CD4-positive, alpha-beta T cell treated with Interleukin-15 for 4 hours (primary cell): ENCODE results near the gene NAALADL2.
"Not testable (repeated sequence)": the region's sequence is repeated elsewhere in the genome, so short reads cannot be mapped to it uniquely, and the experiment has no call there.

ENCODE experiments used
- DNase-seq: peaks from one replicate; pipeline ENCODE4 v3.0.0-alpha.2; 2020; ENCODE audit warnings: low spot score

NAALADL2 gene

DNA sequence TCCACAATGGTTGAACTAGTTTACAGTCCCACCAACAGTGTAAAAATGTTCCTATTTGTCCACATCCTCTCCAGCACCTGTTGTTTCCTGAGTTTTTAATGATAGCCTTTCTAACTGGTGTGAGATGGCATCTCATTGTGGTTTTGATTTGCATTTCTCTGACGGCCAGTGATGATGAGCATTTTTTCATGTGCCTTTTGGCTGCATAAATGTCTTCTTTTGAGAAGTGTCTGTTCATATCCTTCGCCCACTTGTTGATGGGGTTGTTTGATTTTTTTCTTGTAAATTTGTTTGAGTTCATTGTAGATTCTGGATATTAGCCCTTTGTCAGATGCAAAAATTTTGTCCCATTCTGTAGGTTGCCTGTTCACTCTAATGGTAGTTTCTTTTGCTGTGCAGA lies 564.7 kb downstream of the NAALADL2 start:
- not testable (repeated sequence) for DNase-seq

DNA sequence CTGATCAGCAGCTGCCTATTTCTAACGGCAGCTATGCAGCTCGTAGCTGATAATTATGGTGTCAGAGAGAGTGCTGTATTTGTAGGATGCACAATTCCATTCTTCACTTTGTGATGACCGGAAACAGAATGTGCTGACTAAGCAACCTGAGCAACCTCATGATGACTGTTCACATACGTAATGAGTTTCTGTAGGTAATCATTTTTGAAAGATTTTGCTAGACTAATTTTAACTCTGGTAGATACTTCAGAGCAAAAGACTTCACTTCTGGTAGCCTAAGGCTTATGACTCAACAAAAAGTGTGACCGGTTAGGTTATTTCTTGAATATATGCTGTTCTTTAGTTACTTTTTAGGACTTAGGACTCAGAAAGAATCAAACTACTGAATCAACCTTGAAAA lies 567.7 kb downstream of the NAALADL2 start:
- no peak for DNase-seq

GRCh38 chr3:175428466-175428865 lies 569.3 kb downstream of the NAALADL2 start:
- DNase-seq = no peak

DNA sequence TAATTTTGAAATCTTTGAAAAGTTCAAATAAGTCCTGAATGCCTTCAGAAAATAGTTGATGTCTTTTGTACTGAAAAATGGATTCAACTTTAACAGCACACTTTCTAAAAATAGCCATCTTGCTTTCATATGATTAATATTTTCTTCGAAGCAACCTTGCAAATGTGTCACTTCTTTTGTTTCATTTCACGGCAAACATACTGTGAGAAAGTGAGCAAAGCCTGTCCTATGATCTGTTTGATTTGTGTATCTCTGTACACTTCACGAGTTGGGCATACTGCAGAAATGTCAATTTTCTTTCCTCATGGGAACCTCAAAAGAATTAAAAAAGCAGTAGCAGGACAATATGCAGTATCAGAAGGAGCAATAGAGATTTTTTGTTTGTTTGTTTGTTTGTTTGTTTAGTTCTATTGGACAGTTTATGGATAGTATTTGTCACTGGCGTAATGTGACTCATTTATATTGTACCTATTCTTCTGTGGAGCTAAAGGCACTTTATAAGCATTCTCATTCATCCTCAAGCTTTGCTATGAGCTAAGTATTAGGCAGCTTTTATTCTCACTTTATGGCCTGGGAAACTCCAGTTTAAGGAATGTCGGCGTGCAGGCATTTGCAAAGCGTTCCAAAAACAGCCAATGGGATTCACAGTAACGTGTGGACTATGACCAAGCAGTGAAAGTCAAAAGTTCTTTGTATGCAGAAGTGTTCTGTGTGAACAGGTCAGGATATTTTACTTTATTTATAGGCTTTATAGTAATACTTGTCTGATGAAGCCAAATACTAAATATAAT lies 572.0 kb downstream of the NAALADL2 start:
- DNase-seq = no peak

- DNase-seq = no peak
Measured at GRCh38 chr3:175432376-175433025, 573.4 kb downstream of the NAALADL2 start.

DNA sequence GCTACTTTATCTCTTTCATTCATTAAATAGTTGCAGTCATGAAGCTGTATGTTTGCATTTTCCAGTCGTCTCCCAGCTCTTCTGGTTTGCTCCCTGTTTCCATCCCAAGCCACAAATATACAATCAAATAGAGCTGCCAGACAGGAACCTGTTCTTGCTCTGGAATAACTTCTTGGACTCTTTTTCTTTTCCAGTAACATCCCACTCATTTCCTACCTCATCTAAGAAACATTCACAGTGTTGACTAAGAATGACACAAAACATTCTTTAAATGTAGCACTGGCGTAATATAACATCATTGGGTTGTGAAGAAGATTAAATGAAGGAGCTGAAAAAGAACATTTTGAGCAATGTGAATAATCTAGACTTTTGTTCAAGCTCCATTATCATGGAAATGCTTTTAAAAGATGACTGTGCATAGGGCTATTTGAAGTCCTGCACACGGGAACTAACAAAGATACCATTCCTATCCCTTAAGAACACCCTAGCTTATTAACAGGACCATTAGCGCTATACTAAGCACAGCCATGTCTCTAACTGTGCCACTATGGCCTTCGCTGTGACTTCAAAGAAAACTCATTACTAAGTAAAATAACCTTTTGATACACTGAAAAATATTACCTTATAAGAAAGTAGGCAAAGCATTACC lies 574.0 kb downstream of the NAALADL2 start:
- DNase-seq = no peak

DNA sequence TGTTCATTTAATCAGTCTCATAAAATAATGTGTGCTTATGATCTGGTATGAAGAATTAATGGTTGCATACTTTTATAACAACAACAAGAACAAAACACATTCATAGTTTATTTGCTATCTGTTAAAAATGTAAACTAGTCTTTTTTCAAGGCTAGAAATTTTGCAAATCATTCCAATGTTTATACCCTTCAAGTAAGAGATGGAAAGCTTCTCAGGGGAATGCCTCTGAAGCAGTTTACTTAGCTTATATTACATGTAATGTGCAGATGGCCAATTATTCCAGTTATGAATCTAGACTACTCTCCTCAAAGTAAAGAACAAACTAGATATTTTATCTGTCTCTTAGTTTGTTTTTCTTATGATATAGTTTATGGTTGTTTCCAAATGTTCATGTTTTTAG lies 575.4 kb downstream of the NAALADL2 start:
- no peak for DNase-seq

GRCh38 chr3:175443682-175444081 lies 584.5 kb downstream of the NAALADL2 start:
- no peak for DNase-seq

- no peak for DNase-seq
Measured at GRCh38 chr3:175445741-175446140, 586.6 kb downstream of the NAALADL2 start.

DNA sequence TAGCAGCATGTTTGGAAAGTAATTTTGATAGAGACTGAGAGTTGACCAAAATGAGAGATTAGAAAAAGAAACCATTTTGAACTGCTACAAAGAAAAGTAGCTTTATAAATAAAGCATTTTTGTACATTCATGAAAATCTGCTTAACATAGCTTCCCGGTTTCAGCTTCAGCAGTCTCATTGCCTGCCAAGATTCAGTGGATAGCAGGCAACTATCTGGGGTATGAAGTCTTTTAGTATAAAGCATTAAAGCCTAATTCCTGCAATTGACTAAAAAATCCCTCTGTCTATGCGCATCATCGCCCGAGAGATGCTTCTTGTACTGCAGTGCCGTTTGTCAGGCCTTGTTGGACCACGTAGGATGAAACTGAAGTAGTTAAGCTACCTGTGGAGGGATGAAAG lies 588.4 kb downstream of the NAALADL2 start:
- no peak for DNase-seq

DNA sequence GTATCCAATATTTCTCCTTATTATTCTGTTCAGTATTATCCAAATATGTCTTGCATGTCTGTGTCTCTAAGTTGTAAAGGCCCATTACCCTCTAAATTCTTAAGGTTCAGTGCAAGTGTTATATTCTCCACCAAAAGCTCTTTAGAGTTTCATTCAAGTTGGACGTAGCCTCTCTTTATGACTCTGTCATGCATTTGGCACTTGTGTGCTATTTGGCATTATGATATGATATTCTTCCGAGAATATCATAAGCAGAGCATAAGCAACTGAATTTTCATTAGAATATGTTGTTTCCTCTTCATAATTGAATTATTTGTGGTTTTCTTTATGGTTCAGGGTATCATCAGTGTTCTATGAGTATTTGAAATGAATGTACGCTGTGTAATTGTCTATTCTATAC lies 594.2 kb downstream of the NAALADL2 start:
- DNase-seq = no peak

DNA sequence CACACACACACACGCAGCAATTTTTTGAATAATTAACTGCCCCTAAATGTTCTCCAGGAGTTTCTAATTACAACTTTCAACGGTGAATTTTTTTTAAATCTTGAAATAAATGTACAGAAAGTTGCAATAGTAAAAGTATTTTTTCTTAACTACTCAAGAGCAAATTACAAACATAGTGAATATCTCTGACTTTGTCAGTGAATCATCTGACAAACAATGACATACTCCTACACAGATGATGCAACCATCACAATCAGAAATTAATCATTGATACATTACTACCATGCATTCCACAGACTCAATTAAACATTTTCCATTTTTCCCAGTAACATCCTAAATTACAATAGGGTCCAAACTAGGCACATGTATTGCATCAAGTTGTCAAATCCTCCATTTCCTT lies 597.3 kb downstream of the NAALADL2 start:
- DNase-seq = no peak

DNA sequence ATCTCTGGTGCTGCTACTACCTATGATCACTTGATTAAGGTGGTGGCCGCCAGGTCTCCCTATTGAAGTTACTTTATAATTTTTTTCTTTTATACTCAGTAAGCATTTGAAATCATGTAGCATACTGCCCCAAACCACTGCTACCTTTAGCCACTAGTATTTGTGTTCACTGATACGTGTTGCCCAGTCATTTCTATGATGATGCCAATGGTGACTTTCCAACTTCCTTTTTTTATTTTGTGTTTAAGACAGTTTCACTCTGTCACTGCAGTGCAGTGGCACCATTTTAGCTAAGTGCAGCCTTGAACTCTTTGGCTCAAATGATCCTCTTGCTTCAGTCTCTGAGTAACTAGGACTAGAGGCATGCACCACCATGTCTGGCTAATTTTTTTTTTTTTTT lies 598.2 kb downstream of the NAALADL2 start:
- no peak for DNase-seq

- not testable (repeated sequence) for DNase-seq
Measured at GRCh38 chr3:175460849-175461399, 601.8 kb downstream of the NAALADL2 start.

DNA sequence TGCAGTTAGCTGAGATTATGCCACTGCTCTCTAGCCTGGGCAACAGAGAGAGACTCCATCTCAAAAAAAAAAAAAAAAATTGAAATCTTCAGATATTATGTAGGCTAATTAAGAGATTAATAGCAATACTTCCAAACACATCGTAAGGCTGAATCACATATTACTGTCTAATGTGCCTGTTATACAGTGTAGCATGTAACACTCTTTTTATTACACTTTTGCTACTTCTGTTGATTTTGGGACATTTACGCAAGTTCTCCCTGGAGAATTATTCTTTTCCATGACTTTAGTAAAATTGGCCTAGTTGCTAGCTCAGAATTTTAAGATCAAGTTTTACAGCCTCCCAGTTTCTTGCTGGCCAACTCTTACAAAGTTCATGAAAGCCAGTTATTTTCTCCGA lies 605.2 kb downstream of the NAALADL2 start:
- DNase-seq = no peak

GRCh38 chr3:175469124-175469523 lies 610.0 kb downstream of the NAALADL2 start:
- no peak for DNase-seq

- no peak for DNase-seq
Measured at GRCh38 chr3:175475765-175476164, 616.6 kb downstream of the NAALADL2 start.

DNA sequence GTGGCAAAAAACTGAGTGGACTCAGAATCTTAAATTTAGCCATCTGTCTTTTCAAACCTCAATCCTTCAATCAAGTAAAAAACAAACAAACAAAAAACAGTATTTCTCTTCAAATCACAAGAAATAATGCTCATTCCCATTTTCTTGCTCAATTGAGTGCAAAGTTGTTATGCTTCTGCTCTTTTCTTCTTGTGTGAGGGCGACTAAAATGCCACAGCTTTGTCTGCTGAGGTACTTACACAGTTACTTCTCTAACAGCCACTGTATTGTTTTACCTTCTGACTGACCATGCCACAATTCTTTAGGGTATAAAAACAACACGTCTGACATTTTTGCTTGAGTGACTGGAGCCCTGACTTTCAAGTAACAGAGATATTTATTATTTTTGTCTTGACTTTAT lies 617.4 kb downstream of the NAALADL2 start:
- DNase-seq = no peak

DNA sequence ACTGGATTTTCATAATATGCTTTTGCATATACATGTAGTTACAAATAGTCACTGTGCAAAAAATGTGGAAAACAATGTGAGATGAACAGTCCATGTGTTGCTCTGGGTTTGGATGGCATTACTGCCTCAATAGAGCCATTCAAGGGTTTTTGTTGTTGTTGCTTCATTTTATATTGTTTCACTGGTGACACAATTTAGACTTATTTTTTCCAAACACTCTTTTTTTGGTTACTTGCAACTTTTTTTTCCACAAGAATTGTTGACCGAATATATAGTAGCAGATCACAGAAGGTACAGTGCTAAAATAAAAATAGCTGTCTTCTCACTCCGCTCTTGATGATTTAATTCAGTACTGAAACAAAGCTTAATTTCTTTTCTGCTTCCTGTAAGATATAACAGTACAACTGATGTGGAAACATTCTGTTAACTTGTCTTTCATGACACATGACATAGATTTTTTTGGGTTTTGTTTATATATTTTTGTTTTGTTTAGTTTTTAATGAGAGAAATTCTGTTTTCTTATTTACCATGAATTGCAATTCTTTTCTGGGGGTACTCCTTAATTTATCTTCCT lies 618.6 kb downstream of the NAALADL2 start:
- no peak for DNase-seq

DNA sequence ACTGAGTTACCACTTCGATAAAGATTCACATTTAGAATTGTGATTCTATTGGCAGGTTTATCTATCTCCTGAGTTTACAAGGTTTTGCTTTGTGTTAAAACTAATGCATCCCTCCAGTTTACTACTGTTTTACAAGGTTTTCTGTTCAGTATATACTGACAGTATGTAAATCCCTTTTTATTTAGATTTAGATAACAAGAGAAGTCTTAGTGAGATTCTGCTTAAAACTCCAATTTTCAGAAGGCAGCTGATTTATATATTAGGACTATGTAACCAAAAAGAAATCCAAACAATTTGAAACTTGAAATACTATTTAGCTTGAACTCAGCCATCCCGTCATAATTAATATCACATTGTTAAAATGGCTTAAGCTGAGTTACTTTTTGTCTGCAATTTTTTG lies 619.2 kb downstream of the NAALADL2 start:
- no peak for DNase-seq

DNA sequence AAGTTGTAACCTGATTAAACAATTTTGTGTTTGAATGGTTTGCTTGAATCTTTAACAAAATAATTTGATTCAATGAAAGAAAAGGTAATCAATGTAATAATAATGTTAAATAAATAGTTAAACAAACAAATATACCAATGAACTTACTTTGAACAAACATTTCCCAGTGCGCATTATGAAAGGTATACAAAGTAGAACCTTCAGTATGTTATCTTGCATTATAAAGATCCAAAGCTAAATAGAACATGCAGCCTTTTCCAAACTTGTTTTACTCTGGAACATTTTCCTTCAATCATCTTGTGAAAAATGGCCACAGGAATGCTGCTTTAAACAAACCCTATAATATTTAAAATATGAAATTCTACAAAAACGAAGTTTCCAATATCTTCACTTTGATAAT lies 620.0 kb downstream of the NAALADL2 start:
- DNase-seq = no peak

DNA sequence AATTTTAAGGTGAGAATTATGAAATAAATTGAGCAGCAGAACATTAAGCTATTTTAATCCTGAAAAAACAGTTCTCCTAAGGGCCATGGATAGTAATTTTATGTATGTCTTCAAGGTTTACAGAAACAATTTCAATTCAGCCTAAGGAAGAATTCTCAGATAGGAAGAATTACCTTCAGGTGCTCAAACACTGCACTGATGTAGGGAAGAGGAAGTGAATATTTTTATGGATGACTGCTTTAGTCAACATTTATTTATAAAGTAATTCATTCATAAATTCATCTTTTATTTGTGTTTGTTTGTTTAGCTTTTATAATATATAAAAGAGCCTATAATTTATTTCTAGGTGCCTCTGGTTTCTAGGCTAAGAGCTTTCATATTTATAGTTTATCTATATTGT lies 620.7 kb downstream of the NAALADL2 start:
- no peak for DNase-seq

- DNase-seq = no peak
Measured at GRCh38 chr3:175484666-175485065, 625.5 kb downstream of the NAALADL2 start.
